Upper lobe of right lung (tissue), 1 donor: ENCODE results near the gene SHTN1. TPM values are rescaled to one million over a fixed set of nuclear protein-coding genes. Genes with fewer than 3 reads are reported as not detected.

ENCODE experiments used
- ATAC-seq: fragments of 200-7000 bp; cut with Tn5 transposase; one replicate; pipeline ENCODE4 v1.9.1; 2020; ENCODE audit warnings: mild to moderate bottlenecking, moderate library complexity
- DNase-seq: peaks from one replicate; pipeline ENCODE4 v3.0.0-alpha.2; 2020
- H3K27ac ChIP-seq: fragments of 200-600 bp; one replicate; pipeline ENCODE4 v1.8.0; 2022
- H3K27me3 ChIP-seq: fragments of 200-600 bp; one replicate; pipeline ENCODE4 v1.8.0; 2022; ENCODE audit warnings: mild to moderate bottlenecking
- H3K36me3 ChIP-seq: fragments of 200-600 bp; one replicate; pipeline ENCODE4 v1.8.0; 2022
- H3K4me1 ChIP-seq: fragments of 200-600 bp; one replicate; pipeline ENCODE4 v1.8.0; 2022
- H3K4me3 ChIP-seq: fragments of 200-600 bp; one replicate; pipeline ENCODE4 v1.8.0; 2022; ENCODE audit warnings: mild to moderate bottlenecking
- H3K9me3 ChIP-seq: fragments of 200-600 bp; one replicate; pipeline ENCODE4 v1.8.0; 2022
- CTCF ChIP-seq: fragments of 200-600 bp; IDR thresholded peaks from one replicate; pipeline ENCODE4 v1.8.0; 2022; ENCODE audit warnings: antibody characterized with exemption
- intact Hi-C: fragments of 100-400 bp; cut with DNase I; formaldehyde crosslinking; loops from one replicate; pipeline ENCODE4 v1.11.0; 2022
- total RNA-seq: library from RNA; stranded (reverse); fragmentation: NEBNext Ultra II Directional; extraction: Animal tissue kit (Norgen Biotek cat#: 25700); gene quantifications from one replicate; pipeline ENCODE4 v1.2.1, GENCODE V29; 2021
- donor health status: DM: no; HTN: yes; CAD: no; lungs with severe emphysema.

SHTN1 gene
- total RNA-seq, 1 donor from 2014 or later, result 40.4 TPM

GRCh38 chr10:116988311-116988710 is 16.7 kb downstream of the SHTN1 start:
- no peak overlapping the region for H3K27ac ChIP-seq
- no peak for TF ChIP-seq CTCF
- no peak for DNase-seq
- no peak overlapping the region for H3K4me3 ChIP-seq
- intact Hi-C loops, result no loop called here
- no peaks in the 10 kb centered on the region for H3K4me1 ChIP-seq
- H3K36me3 ChIP-seq, result no peaks in the 10 kb centered on the region
- H3K27me3 ChIP-seq, result no peaks in the 10 kb centered on the region
- ATAC-seq, result no peak
- no peaks in the 10 kb centered on the region for H3K9me3 ChIP-seq

- ATAC-seq (no peak), DNase-seq (no peak)
- no peaks in the 10 kb centered on the region for H3K27me3 ChIP-seq
- H3K4me3 ChIP-seq, result no peak overlapping the region
- TF ChIP-seq CTCF, result no peak
- no peaks in the 10 kb centered on the region for H3K36me3 ChIP-seq
- H3K9me3 ChIP-seq, result no peaks in the 10 kb centered on the region
- H3K4me1 ChIP-seq, result no peaks in the 10 kb centered on the region
- no peak overlapping the region for H3K27ac ChIP-seq
- intact Hi-C loops, result no loop called here
Measured at GRCh38 chr10:116985611-116986010, 19.4 kb downstream of the SHTN1 start.

- Histone ChIP-seq H3K27ac (no peak overlapping the region), H3K36me3 (no peaks in the 10 kb centered on the region), H3K27me3 (no peaks in the 10 kb centered on the region), H3K4me3 (no peak overlapping the region), H3K4me1 (no peaks in the 10 kb centered on the region), H3K9me3 (no peaks in the 10 kb centered on the region)
- ATAC-seq (no peak), DNase-seq (no peak)
- TF ChIP-seq CTCF, result no peak
- intact Hi-C loops, result no loop called here
Measured at GRCh38 chr10:116984202-116984990, 20.6 kb downstream of the SHTN1 start.

GRCh38 chr10:116980041-116980440 is 24.9 kb downstream of the SHTN1 start:
- no peak for TF ChIP-seq CTCF
- Histone ChIP-seq H3K4me1 (no peaks in the 10 kb centered on the region), H3K9me3 (no peaks in the 10 kb centered on the region), H3K36me3 (no peaks in the 10 kb centered on the region), H3K4me3 (no peak overlapping the region), H3K27me3 (no peaks in the 10 kb centered on the region), H3K27ac (no peak overlapping the region)
- no peak for DNase-seq
- ATAC-seq, result no peak
- intact Hi-C loops, result no loop called here

GRCh38 chr10:116978901-116979300 is 26.1 kb downstream of the SHTN1 start:
- TF ChIP-seq CTCF, result no peak
- Histone ChIP-seq H3K9me3 (no peaks in the 10 kb centered on the region), H3K4me1 (no peaks in the 10 kb centered on the region), H3K4me3 (no peak overlapping the region), H3K27me3 (no peaks in the 10 kb centered on the region), H3K36me3 (no peaks in the 10 kb centered on the region), H3K27ac (no peak overlapping the region)
- intact Hi-C loops, result no loop called here
- ATAC-seq, result no peak
- DNase-seq, result no peak
